Measurements from ENCODE around the gene JSRP1.

The JSRP1 gene

GRCh38 chr19:2270423-2271233, 14.4 kb upstream of the JSRP1 start:
- H3K4me2 ChIP-seq (ENCODE audit: low read length): peak overlapping the region; percentile 99
- peaks cover 55% of the 10 kb centered on the region for H3K4me1 ChIP-seq (ENCODE audit: control insufficient read depth, low read length)
- peaks cover 24% of the 10 kb centered on the region for H4K20me1 ChIP-seq (ENCODE audit: control insufficient read depth, insufficient read depth, low read depth, low read length)
- no peak for TF ChIP-seq CTCF (IDR thresholded peaks at IDR 0.05; ENCODE audit: low read depth, low read length, poor library complexity, severe bottlenecking)
- TF ChIP-seq EZH2phosphoT487 (IDR thresholded peaks at IDR 0.05; ENCODE audit: borderline replicate concordance, low read length): no peak
- peaks cover 57% of the 10 kb centered on the region for H3K36me3 ChIP-seq (ENCODE audit: control insufficient read depth, low read length)
- peak overlapping the region; percentile 86 for H3K4me3 ChIP-seq (ENCODE audit: low read length)
- no peaks in the 10 kb centered on the region for H3K9me3 ChIP-seq (ENCODE audit: control insufficient read depth, insufficient read depth, low read length)
- peaks cover 70% of the 10 kb centered on the region for H3K79me2 ChIP-seq (ENCODE audit: control insufficient read depth, low read length)
- H3K27me3 ChIP-seq (ENCODE audit: control insufficient read depth, low read length): no peaks in the 10 kb centered on the region
- peak overlapping the region; percentile 85 for H3K27ac ChIP-seq (ENCODE audit: low read depth, low read length)
- H3K9me2 ChIP-seq (replicated peaks; ENCODE audit: control insufficient read depth, low read length): no peaks in the 10 kb centered on the region
- peaks cover 37% of the 10 kb centered on the region for H3F3A ChIP-seq (ENCODE audit: control insufficient read depth, insufficient read depth)

- Histone ChIP-seq H3K79me2 (ENCODE audit: control insufficient read depth, low read length) (peaks cover 67% of the 10 kb centered on the region), H3K9me2 (replicated peaks; ENCODE audit: control insufficient read depth, low read length) (no peaks in the 10 kb centered on the region), H3K36me3 (ENCODE audit: control insufficient read depth, low read length) (peaks cover 52% of the 10 kb centered on the region), H3K4me3 (ENCODE audit: low read length) (peak overlapping the region; percentile 86), H4K20me1 (ENCODE audit: control insufficient read depth, insufficient read depth, low read depth, low read length) (peaks cover 24% of the 10 kb centered on the region), H3K27ac (ENCODE audit: low read depth, low read length) (peak overlapping the region; percentile 85), H3K4me1 (ENCODE audit: control insufficient read depth, low read length) (peaks cover 59% of the 10 kb centered on the region), H3K9me3 (ENCODE audit: control insufficient read depth, insufficient read depth, low read length) (no peaks in the 10 kb centered on the region), H3K4me2 (ENCODE audit: low read length) (peak overlapping the region; percentile 99), H3K27me3 (ENCODE audit: control insufficient read depth, low read length) (no peaks in the 10 kb centered on the region), H3F3A (ENCODE audit: control insufficient read depth, insufficient read depth) (peaks cover 41% of the 10 kb centered on the region)
- TF ChIP-seq CTCF (IDR thresholded peaks at IDR 0.05; ENCODE audit: low read depth, low read length, poor library complexity, severe bottlenecking) (no peak), EZH2phosphoT487 (IDR thresholded peaks at IDR 0.05; ENCODE audit: borderline replicate concordance, low read length) (no peak)
Observed at GRCh38 chr19:2270157-2270422, 13.9 kb upstream of the JSRP1 start.

GRCh38 chr19:2269244-2270156, 13.3 kb upstream of the JSRP1 start:
- peaks cover 63% of the 10 kb centered on the region for H3K79me2 ChIP-seq (ENCODE audit: control insufficient read depth, low read length)
- peaks cover 24% of the 10 kb centered on the region for H4K20me1 ChIP-seq (ENCODE audit: control insufficient read depth, insufficient read depth, low read depth, low read length)
- no peaks in the 10 kb centered on the region for H3K9me3 ChIP-seq (ENCODE audit: control insufficient read depth, insufficient read depth, low read length)
- H3K9me2 ChIP-seq (replicated peaks; ENCODE audit: control insufficient read depth, low read length): no peaks in the 10 kb centered on the region
- peak overlapping the region; percentile 85 for H3K27ac ChIP-seq (ENCODE audit: low read depth, low read length)
- H3K4me1 ChIP-seq (ENCODE audit: control insufficient read depth, low read length): peaks cover 64% of the 10 kb centered on the region
- H3K27me3 ChIP-seq (ENCODE audit: control insufficient read depth, low read length): no peaks in the 10 kb centered on the region
- peak overlapping the region; percentile 86 for H3K4me3 ChIP-seq (ENCODE audit: low read length)
- TF ChIP-seq EZH2phosphoT487 (IDR thresholded peaks at IDR 0.05; ENCODE audit: borderline replicate concordance, low read length) (no peak), CTCF (IDR thresholded peaks at IDR 0.05; ENCODE audit: low read depth, low read length, poor library complexity, severe bottlenecking) (no peak)
- H3F3A ChIP-seq (ENCODE audit: control insufficient read depth, insufficient read depth): peaks cover 41% of the 10 kb centered on the region
- peaks cover 48% of the 10 kb centered on the region for H3K36me3 ChIP-seq (ENCODE audit: control insufficient read depth, low read length)
- peak overlapping the region; percentile 99 for H3K4me2 ChIP-seq (ENCODE audit: low read length)
